K562 (cell line): ENCODE results near the gene CD109. TPM values are rescaled to one million over a fixed set of nuclear protein-coding genes. Genes with fewer than 3 reads are reported as not detected.

ENCODE experiments used
- ATAC-seq: fragments of 200-7000 bp; cut with Tn5 transposase; 3 replicates; pipeline ENCODE4 v1.9.1; 2020; ENCODE audit warnings: moderate library complexity
- BruUV-seq: library from RNA; stranded (reverse); fragments of 400-500 nt; replicated peaks from 2 replicates; lab custom pipeline; 2021; lab: Mats Ljungman, UMichigan
- CTCF ChIA-PET: fragments of 300-600 bp; formaldehyde crosslinking; extraction: SDS; loops from one replicate; lab custom pipeline; 2021; ENCODE audit warnings: low intra/inter-chr PET ratio; lab: Yijun Ruan, JAX
- POLR2A ChIA-PET: fragments of 300-600, 350-650 bp; sonication (Branson Sonifier 250); formaldehyde crosslinking; extraction: SDS; loops from one replicate; lab custom pipeline; 2021; ENCODE audit warnings: antibody characterized with exemption, inconsistent platforms; lab: Yijun Ruan, JAX
- DNase-seq, 4 experiments: peaks; one replicate each; pipeline versions ENCODE4 v3.0.0 to v3.0.0-alpha.2; 2011 to 2018; ENCODE audit warnings: low spot score in 3 of 4, mixed read lengths in 3 of 4; ENCODE audit errors: extremely low read depth in 1 of 4
- FAIRE-seq: peaks from 2 replicates; lab custom pipeline; 2011; peaks lifted over from hg19 to GRCh38; lab: Jason Lieb, UNC
- H2AFZ ChIP-seq: 2 replicates; pipeline ENCODE4 v1.6.0; 2011; ENCODE audit warnings: low read depth, low read length, control low read depth, inconsistent platforms
- H3K27ac ChIP-seq: fragments of 200-600 bp; 3 replicates; pipeline ENCODE4 v1.8.0; 2011; ENCODE audit warnings: low read depth, mild to moderate bottlenecking, control low read depth, inconsistent platforms, low read length, moderate library complexity, mixed read lengths; ENCODE audit errors: extremely low read depth
- H3K27me3 ChIP-seq, 2 experiments: fragments of 300-600 bp in 1 of 2; 2 replicates in 1 of 2; 3 replicates in 1 of 2; pipeline versions ENCODE4 v1.6.0 to v1.8.0; 2011; ENCODE audit warnings: inconsistent platforms in 2 of 2, low read length in 2 of 2, mild to moderate bottlenecking in 1 of 2, mixed read lengths in 1 of 2, moderate library complexity in 1 of 2; ENCODE audit not compliant: control insufficient read depth in 2 of 2, insufficient read depth in 2 of 2
- H3K36me3 ChIP-seq: fragments of 300-600 bp; 3 replicates; pipeline ENCODE4 v1.8.0; 2011; ENCODE audit warnings: mild to moderate bottlenecking, low read length, inconsistent platforms; ENCODE audit not compliant: control insufficient read depth, insufficient read depth
- H3K4me1 ChIP-seq, 2 experiments: fragments of 200-600 bp in 1 of 2; replicated peaks in 1 of 2; 2 replicates in 1 of 2; 3 replicates in 1 of 2; pipeline versions ENCODE4 v1.5.1 to v1.8.0; 2011; ENCODE audit warnings: inconsistent platforms in 2 of 2, low read length in 2 of 2, mild to moderate bottlenecking in 1 of 2, mixed read lengths in 1 of 2, moderate library complexity in 1 of 2; ENCODE audit not compliant: control insufficient read depth in 2 of 2, insufficient read depth in 2 of 2
- H3K4me2 ChIP-seq: 2 replicates; pipeline ENCODE4 v1.6.1; 2011; ENCODE audit warnings: low read length, control low read depth, inconsistent platforms, mixed read lengths; ENCODE audit not compliant: insufficient read depth
- H3K4me3 ChIP-seq: fragments of 200-600 bp; sonication (generic), shearing (Covaris generic); 2 replicates; pipeline ENCODE4 v1.5.1; 2016; ENCODE audit warnings: control low read depth, inconsistent platforms
- H3K79me2 ChIP-seq: fragments of 200-600 bp; 3 replicates; pipeline ENCODE4 v1.8.0; 2011; ENCODE audit warnings: low read length, inconsistent platforms; ENCODE audit not compliant: control insufficient read depth, insufficient read depth
- H3K9ac ChIP-seq, 2 experiments: 2 replicates each; pipeline versions ENCODE4 v1.6.0 to v1.6.1; 2011; ENCODE audit warnings: low read depth in 2 of 2, low read length in 2 of 2, control low read depth in 1 of 2, inconsistent platforms in 1 of 2, mild to moderate bottlenecking in 1 of 2, mixed read lengths in 1 of 2; ENCODE audit not compliant: insufficient read depth in 1 of 2
- H3K9me1 ChIP-seq: one replicate; pipeline ENCODE4 v1.6.0; 2011; ENCODE audit warnings: inconsistent platforms, mild to moderate bottlenecking, low read length, moderate library complexity; ENCODE audit not compliant: control insufficient read depth, insufficient read depth
- H3K9me3 ChIP-seq: replicated peaks from 2 replicates; pipeline ENCODE4 v1.5.1; 2011; ENCODE audit warnings: low read depth, low read length, inconsistent platforms; ENCODE audit not compliant: control insufficient read depth, insufficient read depth
- H4K20me1 ChIP-seq: replicated peaks from 2 replicates; pipeline ENCODE4 v1.6.1; 2011; ENCODE audit warnings: low read length, inconsistent platforms, mixed read lengths; ENCODE audit not compliant: control insufficient read depth, insufficient read depth
- BCL6 ChIP-seq: fragments of 250-450 bp; sonication (Bioruptor Pico); IDR thresholded peaks from 2 replicates; pipeline ENCODE4 v1.4.0; 2020
- JUN ChIP-seq, 2 experiments: sonication (generic) in 1 of 2; formaldehyde crosslinking in 1 of 2; IDR thresholded peaks; 2 replicates each; pipeline versions ENCODE4 v1.6.1 to v1.8.0; 2012 to 2022; ENCODE audit warnings: borderline replicate concordance in 2 of 2, mild to moderate bottlenecking in 2 of 2, improper control_type of control experiment in 1 of 2, low read depth in 1 of 2, low read length in 1 of 2, missing genetic modification reagents in 1 of 2
- MCM2 ChIP-seq: fragments of 450-650 bp; IDR thresholded peaks from 2 replicates; pipeline ENCODE4 v1.6.1; 2017; ENCODE audit warnings: low read depth, mild to moderate bottlenecking
- MTA3 ChIP-seq: fragments of 450-650 bp; formaldehyde crosslinking; IDR thresholded peaks from 2 replicates; pipeline ENCODE4 v1.6.1; 2017; ENCODE audit warnings: mild to moderate bottlenecking, borderline replicate concordance
- MYNN ChIP-seq, 2 experiments: sonication (generic); formaldehyde crosslinking in 1 of 2; IDR thresholded peaks; 2 replicates each; pipeline versions ENCODE4 v1.5.0 to v1.6.1; 2016 to 2020; ENCODE audit warnings: antibody characterized with exemption in 1 of 2, missing genetic modification reagents in 1 of 2
- NFE2 ChIP-seq: IDR thresholded peaks from 2 replicates; pipeline ENCODE4 v1.6.1; 2014; ENCODE audit warnings: antibody characterized with exemption, low read depth
- NR3C1 ChIP-seq: sonication (generic); formaldehyde crosslinking; IDR thresholded peaks from 2 replicates; pipeline ENCODE4 v1.8.1; 2022; ENCODE audit warnings: missing genetic modification reagents
- PML ChIP-seq: IDR thresholded peaks from 2 replicates; pipeline ENCODE4 v1.6.1; 2012; ENCODE audit warnings: low read length, inconsistent platforms
- POLR2AphosphoS2 ChIP-seq: IDR thresholded peaks from 2 replicates; pipeline ENCODE4 v1.6.1; 2012; ENCODE audit warnings: low read length, improper control_type of control experiment
- RAD21 ChIP-seq, 2 experiments: fragments of 250-450 bp in 1 of 2; fragments of 450-650 bp in 1 of 2; sonication (Bioruptor Pico) in 1 of 2; formaldehyde crosslinking in 1 of 2; IDR thresholded peaks in 1 of 2; conservative IDR thresholded peaks in 1 of 2; 2 replicates each; pipeline versions ENCODE4 v1.4.0 to v1.8.0; 2020 to 2022; ENCODE audit warnings: mild to moderate bottlenecking in 2 of 2, moderate library complexity in 1 of 2
- SETDB1 ChIP-seq: IDR thresholded peaks from one replicate; pipeline ENCODE4 v1.6.1; 2012; ENCODE audit warnings: low read length, control low read depth, inconsistent platforms
- TCFL5 ChIP-seq: fragments of 250-450 bp; sonication (Bioruptor Pico); conservative IDR thresholded peaks from 2 replicates; pipeline ENCODE4 v1.6.1; 2021; ENCODE audit warnings: mild to moderate bottlenecking, moderate library complexity, matching md5 sums
- ZNF165 ChIP-seq: fragments of 250-450 bp; sonication (Bioruptor Pico); IDR thresholded peaks from 2 replicates; pipeline ENCODE4 v1.4.0; 2020; ENCODE audit warnings: borderline replicate concordance
- ZNF316 ChIP-seq: fragments of 450-650 bp; IDR thresholded peaks from 2 replicates; pipeline ENCODE4 v1.6.1; 2016
- ZNF76 ChIP-seq: fragments of 250-450 bp; sonication (Bioruptor Pico); IDR thresholded peaks from 2 replicates; pipeline ENCODE4 v1.4.0; 2020; ENCODE audit warnings: mild to moderate bottlenecking, moderate library complexity, borderline replicate concordance
- WGBS: fragments of 100-300 bp; shearing (Covaris generic); methylation state at CpG from one replicate; pipeline ENCODE4 v1.1.6; 2016; ENCODE audit warnings: low coverage, mixed read lengths; ENCODE audit not compliant: insufficient coverage; ENCODE audit errors: missing lambda C conversion rate; 5-methylcytosine and 5-hydroxymethylcytosine counted together
- in situ Hi-C: fragments of 300-500 bp; cut with MboI; formaldehyde crosslinking; loops from 4 replicates; pipeline ENCODE4 v1.15.0; 2018; ENCODE audit warnings: inconsistent platforms, mixed read lengths
- intact Hi-C: fragments of 100-400 bp; cut with micrococcal nuclease; formaldehyde crosslinking; loops from 2 replicates; pipeline ENCODE4 v1.14.2; 2022
- polyA plus RNA-seq, 8 experiments: library from polyadenylated mRNA; depleted of rRNA in 4 of 8; stranded (reverse) in 5 of 8; unstranded in 3 of 8; fragments of >200 nt; fragmentation: Nextera tagmentation in 2 of 8; fragmentation: Illumina TruSeq in 1 of 8; extraction: Ambion mirVana in 2 of 8; extraction: Trizol in 1 of 8; gene quantifications; 2 replicates each; pipeline versions ENCODE4 v1.2.1 to v1.2.3, GENCODE V29; 2011 to 2014; ENCODE audit warnings: inconsistent platforms in 1 of 8, missing spikeins in 1 of 8
- total RNA-seq, 7 experiments: library from RNA; depleted of rRNA in 6 of 7; stranded (reverse); fragments of >200 nt in 6 of 7; fragmentation: Illumina TruSeq in 2 of 7; extraction: Trizol in 2 of 7; gene quantifications; 2 replicates each; pipeline versions ENCODE4 v1.2.1 to v1.2.3, GENCODE V29; 2011 to 2021; ENCODE audit warnings: low replicate concordance in 1 of 7
- TF ChIP-seq, protein P1 (sequence below): fragments of 200-400 bp; formaldehyde crosslinking; IDR thresholded peaks from 2 replicates; pipeline ENCODE4 v1.6.1; 2017; ENCODE audit warnings: mild to moderate bottlenecking, low read depth, low read length, moderate library complexity
- TF ChIP-seq, protein P2 (sequence below): fragments of 450-650 bp; IDR thresholded peaks from 2 replicates; pipeline ENCODE4 v1.7.0; 2016; ENCODE audit warnings: borderline replicate concordance

The CD109 gene
- total and polyA plus RNA-seq, 9 of the 15 experiments (the other 6 are each of a cell fraction or from before 2014, with no cell fraction given), result under 0.01 to 0.22 (median 0.11) TPM

DNA sequence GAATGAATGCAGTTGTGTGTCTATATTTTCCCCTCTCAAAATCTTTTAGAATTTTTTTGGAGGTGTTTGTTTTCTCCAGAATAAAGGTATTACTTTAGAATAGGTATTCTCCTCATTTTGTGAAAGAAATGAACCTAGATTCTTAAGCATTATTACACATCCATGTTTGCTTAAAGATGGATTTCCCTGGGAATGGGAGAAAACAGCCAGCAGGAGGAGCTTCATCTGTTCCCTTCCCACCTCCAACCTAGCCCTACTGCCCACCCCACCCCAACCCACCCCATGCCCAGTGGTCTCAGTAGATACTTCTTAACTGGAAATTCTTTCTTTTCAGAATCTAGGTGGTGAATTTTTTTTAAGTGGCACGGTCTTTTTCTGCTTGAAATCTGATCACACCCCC lies 127.8 kb downstream of the CD109 start:
- POLR2A ChIA-PET, result no interaction called here
- Histone ChIP-seq H3K9me1 (no peaks in the 10 kb centered on the region), H3K4me2 (no peak overlapping the region), H3K27ac (no peak overlapping the region), H3K79me2 (no peaks in the 10 kb centered on the region), H3K27me3 (no peaks in the 10 kb centered on the region), H3K9me3 (no peaks in the 10 kb centered on the region), H3K36me3 (no peaks in the 10 kb centered on the region), H3K4me3 (no peak overlapping the region), H3K4me1 (no peaks in the 10 kb centered on the region), H2AFZ (no peak overlapping the region), H4K20me1 (no peaks in the 10 kb centered on the region), H3K9ac (no peak overlapping the region)
- DNase-seq, result no peak
- TF ChIP-seq JUN (IDR thresholded peaks at IDR 0.05; ENCODE audit: borderline replicate concordance, low read depth, low read length), result no peak
- no peak for TF ChIP-seq JUN (CRISPR knock-in tag; IDR thresholded peaks at IDR 0.05; ENCODE audit: borderline replicate concordance)
- no peak for TF ChIP-seq POLR2AphosphoS2
- TF ChIP-seq PML, result no peak
- no peak for TF ChIP-seq ZNF316
- no peak for TF ChIP-seq SETDB1
- no peak for TF ChIP-seq MTA3
- no peak for TF ChIP-seq BCL6 (CRISPR knock-in tag)
- TF ChIP-seq MYNN (IDR thresholded peaks at IDR 0.05), result no peak
- TF ChIP-seq MYNN (CRISPR knock-in tag; IDR thresholded peaks at IDR 0.05), result no peak
- no peak for TF ChIP-seq NR3C1 (CRISPR knock-in tag)
- TF ChIP-seq, protein P1, sequence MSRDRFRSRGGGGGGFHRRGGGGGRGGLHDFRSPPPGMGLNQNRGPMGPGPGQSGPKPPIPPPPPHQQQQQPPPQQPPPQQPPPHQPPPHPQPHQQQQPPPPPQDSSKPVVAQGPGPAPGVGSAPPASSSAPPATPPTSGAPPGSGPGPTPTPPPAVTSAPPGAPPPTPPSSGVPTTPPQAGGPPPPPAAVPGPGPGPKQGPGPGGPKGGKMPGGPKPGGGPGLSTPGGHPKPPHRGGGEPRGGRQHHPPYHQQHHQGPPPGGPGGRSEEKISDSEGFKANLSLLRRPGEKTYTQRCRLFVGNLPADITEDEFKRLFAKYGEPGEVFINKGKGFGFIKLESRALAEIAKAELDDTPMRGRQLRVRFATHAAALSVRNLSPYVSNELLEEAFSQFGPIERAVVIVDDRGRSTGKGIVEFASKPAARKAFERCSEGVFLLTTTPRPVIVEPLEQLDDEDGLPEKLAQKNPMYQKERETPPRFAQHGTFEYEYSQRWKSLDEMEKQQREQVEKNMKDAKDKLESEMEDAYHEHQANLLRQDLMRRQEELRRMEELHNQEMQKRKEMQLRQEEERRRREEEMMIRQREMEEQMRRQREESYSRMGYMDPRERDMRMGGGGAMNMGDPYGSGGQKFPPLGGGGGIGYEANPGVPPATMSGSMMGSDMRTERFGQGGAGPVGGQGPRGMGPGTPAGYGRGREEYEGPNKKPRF, result no peak
- TF ChIP-seq NFE2, result no peak
- no peak for TF ChIP-seq ZNF165 (CRISPR knock-in tag)
- TF ChIP-seq, protein P2, sequence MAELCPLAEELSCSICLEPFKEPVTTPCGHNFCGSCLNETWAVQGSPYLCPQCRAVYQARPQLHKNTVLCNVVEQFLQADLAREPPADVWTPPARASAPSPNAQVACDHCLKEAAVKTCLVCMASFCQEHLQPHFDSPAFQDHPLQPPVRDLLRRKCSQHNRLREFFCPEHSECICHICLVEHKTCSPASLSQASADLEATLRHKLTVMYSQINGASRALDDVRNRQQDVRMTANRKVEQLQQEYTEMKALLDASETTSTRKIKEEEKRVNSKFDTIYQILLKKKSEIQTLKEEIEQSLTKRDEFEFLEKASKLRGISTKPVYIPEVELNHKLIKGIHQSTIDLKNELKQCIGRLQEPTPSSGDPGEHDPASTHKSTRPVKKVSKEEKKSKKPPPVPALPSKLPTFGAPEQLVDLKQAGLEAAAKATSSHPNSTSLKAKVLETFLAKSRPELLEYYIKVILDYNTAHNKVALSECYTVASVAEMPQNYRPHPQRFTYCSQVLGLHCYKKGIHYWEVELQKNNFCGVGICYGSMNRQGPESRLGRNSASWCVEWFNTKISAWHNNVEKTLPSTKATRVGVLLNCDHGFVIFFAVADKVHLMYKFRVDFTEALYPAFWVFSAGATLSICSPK, result no peak
- TF ChIP-seq MCM2, result no peak
- no peak for TF ChIP-seq ZNF76 (CRISPR knock-in tag)
- no peak for TF ChIP-seq TCFL5 (CRISPR knock-in tag)
- TF ChIP-seq RAD21 (CRISPR knock-in tag; conservative IDR thresholded peaks at IDR 0.05 in 1 of 2, IDR thresholded peaks at IDR 0.05 in 1 of 2), result no peak
- in situ Hi-C loops, result no loop called here
- WGBS, result 0% methylated on average over 1 of the region's 1 CpG
- CTCF ChIA-PET, result no interaction called here
- intact Hi-C loops, result loop anchor here (10.0 kb wide), 1 partner anchor 149 kb away; no protein-coding TSS in a partner anchor
- no TSS peak for BruUV-seq
- FAIRE-seq, result no peak
- ATAC-seq, result no peak
